Measurements from ENCODE around the gene FASN.

- TF ChIP-seq ZNF121 (CRISPR knock-in tag; IDR thresholded peaks at IDR 0.05) (no peak), EP300 (IDR thresholded peaks at IDR 0.05; ENCODE audit: low read depth in 2 of 2, low read length in 2 of 2) (no peak), EP300 (CRISPR knock-in tag; IDR thresholded peaks at IDR 0.05; ENCODE audit: borderline replicate concordance) (no peak), ZNF564 (CRISPR knock-in tag; IDR thresholded peaks at IDR 0.05) (no peak), NFIC (IDR thresholded peaks at IDR 0.05; ENCODE audit: low read length) (no peak), ZSCAN31 (CRISPR knock-in tag; IDR thresholded peaks at IDR 0.05; ENCODE audit: low read depth) (no peak), NONO (IDR thresholded peaks at IDR 0.05) (no peak), NONO (CRISPR knock-in tag; conservative IDR thresholded peaks at IDR 0.05) (no peak), ZNF737 (CRISPR knock-in tag; IDR thresholded peaks at IDR 0.05; ENCODE audit: borderline replicate concordance) (no peak), ZBTB1 (CRISPR knock-in tag; IDR thresholded peaks at IDR 0.05; ENCODE audit: borderline replicate concordance) (no peak), TP53 (CRISPR knock-in tag; conservative IDR thresholded peaks at IDR 0.05) (no peak), ATF3 (CRISPR knock-in tag; IDR thresholded peaks at IDR 0.05) (no peak)
- TF ChIP-seq, protein P1, sequence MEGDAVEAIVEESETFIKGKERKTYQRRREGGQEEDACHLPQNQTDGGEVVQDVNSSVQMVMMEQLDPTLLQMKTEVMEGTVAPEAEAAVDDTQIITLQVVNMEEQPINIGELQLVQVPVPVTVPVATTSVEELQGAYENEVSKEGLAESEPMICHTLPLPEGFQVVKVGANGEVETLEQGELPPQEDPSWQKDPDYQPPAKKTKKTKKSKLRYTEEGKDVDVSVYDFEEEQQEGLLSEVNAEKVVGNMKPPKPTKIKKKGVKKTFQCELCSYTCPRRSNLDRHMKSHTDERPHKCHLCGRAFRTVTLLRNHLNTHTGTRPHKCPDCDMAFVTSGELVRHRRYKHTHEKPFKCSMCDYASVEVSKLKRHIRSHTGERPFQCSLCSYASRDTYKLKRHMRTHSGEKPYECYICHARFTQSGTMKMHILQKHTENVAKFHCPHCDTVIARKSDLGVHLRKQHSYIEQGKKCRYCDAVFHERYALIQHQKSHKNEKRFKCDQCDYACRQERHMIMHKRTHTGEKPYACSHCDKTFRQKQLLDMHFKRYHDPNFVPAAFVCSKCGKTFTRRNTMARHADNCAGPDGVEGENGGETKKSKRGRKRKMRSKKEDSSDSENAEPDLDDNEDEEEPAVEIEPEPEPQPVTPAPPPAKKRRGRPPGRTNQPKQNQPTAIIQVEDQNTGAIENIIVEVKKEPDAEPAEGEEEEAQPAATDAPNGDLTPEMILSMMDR (CRISPR knock-in tag; IDR thresholded peaks at IDR 0.05), result no peak
- TF ChIP-seq, protein P2, sequence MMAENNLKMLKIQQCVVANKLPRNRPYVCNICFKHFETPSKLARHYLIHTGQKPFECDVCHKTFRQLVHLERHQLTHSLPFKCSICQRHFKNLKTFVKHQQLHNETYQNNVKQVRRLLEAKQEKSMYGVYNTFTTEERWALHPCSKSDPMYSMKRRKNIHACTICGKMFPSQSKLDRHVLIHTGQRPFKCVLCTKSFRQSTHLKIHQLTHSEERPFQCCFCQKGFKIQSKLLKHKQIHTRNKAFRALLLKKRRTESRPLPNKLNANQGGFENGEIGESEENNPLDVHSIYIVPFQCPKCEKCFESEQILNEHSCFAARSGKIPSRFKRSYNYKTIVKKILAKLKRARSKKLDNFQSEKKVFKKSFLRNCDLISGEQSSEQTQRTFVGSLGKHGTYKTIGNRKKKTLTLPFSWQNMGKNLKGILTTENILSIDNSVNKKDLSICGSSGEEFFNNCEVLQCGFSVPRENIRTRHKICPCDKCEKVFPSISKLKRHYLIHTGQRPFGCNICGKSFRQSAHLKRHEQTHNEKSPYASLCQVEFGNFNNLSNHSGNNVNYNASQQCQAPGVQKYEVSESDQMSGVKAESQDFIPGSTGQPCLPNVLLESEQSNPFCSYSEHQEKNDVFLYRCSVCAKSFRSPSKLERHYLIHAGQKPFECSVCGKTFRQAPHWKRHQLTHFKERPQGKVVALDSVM (CRISPR knock-in tag; IDR thresholded peaks at IDR 0.05), result no peak
- TF ChIP-seq, protein P3, sequence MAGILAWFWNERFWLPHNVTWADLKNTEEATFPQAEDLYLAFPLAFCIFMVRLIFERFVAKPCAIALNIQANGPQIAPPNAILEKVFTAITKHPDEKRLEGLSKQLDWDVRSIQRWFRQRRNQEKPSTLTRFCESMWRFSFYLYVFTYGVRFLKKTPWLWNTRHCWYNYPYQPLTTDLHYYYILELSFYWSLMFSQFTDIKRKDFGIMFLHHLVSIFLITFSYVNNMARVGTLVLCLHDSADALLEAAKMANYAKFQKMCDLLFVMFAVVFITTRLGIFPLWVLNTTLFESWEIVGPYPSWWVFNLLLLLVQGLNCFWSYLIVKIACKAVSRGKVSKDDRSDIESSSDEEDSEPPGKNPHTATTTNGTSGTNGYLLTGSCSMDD (CRISPR knock-in tag; IDR thresholded peaks at IDR 0.05), result no peak
- TF ChIP-seq, protein P4, sequence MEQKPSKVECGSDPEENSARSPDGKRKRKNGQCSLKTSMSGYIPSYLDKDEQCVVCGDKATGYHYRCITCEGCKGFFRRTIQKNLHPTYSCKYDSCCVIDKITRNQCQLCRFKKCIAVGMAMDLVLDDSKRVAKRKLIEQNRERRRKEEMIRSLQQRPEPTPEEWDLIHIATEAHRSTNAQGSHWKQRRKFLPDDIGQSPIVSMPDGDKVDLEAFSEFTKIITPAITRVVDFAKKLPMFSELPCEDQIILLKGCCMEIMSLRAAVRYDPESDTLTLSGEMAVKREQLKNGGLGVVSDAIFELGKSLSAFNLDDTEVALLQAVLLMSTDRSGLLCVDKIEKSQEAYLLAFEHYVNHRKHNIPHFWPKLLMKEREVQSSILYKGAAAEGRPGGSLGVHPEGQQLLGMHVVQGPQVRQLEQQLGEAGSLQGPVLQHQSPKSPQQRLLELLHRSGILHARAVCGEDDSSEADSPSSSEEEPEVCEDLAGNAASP (CRISPR knock-in tag; IDR thresholded peaks at IDR 0.05; ENCODE audit: borderline replicate concordance), result no peak
Observed at GRCh38 chr17:82053556-82054263, 44.3 kb downstream of the FASN start.

Data from HepG2 (cell line).